EL (cell line): ENCODE data around the gene ARHGAP27.
"Not testable (repeated sequence)": the region's sequence is repeated elsewhere in the genome, so short reads cannot be mapped to it uniquely, and the experiment has no call there.

Experiments
- DNase-seq: peaks from one replicate; pipeline ENCODE4 v3.0.0-alpha.2; 2016

ARHGAP27 gene, protein sequence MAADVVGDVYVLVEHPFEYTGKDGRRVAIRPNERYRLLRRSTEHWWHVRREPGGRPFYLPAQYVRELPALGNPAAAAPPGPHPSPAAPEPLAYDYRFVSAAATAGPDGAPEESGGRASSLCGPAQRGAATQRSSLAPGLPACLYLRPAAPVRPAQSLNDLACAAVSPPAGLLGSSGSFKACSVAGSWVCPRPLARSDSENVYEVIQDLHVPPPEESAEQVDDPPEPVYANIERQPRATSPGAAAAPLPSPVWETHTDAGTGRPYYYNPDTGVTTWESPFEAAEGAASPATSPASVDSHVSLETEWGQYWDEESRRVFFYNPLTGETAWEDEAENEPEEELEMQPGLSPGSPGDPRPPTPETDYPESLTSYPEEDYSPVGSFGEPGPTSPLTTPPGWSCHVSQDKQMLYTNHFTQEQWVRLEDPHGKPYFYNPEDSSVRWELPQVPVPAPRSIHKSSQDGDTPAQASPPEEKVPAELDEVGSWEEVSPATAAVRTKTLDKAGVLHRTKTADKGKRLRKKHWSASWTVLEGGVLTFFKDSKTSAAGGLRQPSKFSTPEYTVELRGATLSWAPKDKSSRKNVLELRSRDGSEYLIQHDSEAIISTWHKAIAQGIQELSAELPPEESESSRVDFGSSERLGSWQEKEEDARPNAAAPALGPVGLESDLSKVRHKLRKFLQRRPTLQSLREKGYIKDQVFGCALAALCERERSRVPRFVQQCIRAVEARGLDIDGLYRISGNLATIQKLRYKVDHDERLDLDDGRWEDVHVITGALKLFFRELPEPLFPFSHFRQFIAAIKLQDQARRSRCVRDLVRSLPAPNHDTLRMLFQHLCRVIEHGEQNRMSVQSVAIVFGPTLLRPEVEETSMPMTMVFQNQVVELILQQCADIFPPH

DNA sequence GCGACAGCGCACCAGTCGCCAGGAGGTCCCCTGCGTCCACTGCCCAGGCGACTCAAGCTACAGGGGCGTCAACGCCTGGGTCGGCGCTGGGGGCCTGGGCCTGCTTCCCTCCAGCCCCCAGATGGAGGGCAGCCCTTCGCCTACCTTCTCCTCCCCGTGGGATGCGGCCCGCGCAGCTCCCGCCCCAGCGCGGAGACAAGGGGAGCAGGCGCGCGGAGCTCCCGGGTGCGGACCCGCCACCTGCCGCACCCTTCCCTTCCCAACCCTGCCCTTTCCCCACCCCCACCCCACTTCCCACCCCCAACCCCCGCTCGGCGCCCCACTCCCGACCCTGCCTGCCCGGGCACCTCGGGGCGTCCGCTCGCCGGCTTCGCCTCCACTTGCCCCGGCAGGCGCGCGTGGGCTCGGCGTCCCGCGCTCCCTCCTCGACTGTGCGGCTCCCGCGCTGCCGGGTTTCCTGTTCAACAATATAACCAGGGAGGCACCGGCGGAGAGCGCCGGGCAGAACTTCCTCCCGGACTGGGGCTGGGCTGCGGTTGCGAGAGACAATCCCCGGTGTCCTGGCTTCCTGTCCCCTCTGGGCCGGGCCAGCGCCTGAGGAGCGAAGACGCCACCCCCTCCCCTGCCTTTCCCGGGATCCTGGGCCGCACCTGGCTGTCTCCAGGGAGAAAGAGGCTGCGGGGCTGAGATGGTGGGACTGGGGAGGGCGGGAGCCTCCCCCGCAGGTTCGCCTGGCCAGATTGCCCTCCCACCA lies at the start of gene ARHGAP27:
ARHGAP27 (minus strand) TSS at position 466 of the 754 bp plus-strand sequence. CDS start 2,591 bp downstream, outside the sequence.
- DNase-seq: peak; percentile 46

- DNase-seq: not testable (repeated sequence)
Measured at GRCh38 chr17:45482317-45482716, 49.6 kb upstream of the ARHGAP27 start.

DNA sequence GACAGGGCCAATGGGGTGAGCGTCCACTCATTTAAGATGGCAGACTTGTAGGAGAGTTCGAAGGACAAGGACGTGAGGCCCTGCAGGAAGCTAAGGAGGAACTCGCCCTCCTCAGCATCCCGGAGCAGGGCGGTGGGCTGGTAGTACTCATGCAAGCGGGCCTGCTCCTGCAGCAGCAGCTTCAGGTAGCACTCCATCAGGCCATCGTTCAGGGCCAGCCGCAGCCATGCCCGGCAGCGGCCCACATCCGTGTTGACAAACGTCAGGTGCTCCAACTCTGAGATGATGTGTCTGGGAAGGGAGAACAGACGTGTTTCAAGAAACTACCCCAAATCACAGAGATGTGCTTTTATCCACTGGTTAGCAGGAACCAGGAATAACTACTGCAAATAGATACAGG lies 42.8 kb upstream of the ARHGAP27 start:
- DNase-seq: not testable (repeated sequence)

GRCh38 chr17:45472249-45472648 lies 39.6 kb upstream of the ARHGAP27 start:
- not testable (repeated sequence) for DNase-seq

DNA sequence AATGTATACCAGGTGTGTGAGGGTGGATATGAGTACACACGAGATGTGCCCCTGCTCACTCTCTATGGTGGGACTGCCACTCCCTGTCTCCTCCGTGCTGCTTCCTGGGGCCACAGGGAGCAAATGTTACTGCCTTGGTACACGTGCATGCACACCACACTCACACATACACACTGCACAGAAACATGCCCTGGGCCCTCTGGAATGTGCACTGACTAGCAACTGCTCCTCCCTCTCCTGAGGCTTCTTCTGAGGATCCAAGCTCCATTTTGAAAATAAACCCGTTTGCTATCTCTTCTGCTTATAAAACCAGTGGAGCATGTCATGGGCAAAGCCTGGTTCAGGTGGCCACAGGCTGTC lies 36.5 kb upstream of the ARHGAP27 start:
- DNase-seq: peak; percentile 8

GRCh38 chr17:45468293-45469203 lies 35.9 kb upstream of the ARHGAP27 start:
- DNase-seq: not testable (repeated sequence)

GRCh38 chr17:45461524-45462327 lies 29.1 kb upstream of the ARHGAP27 start:
- peak; percentile 61 for DNase-seq

DNA sequence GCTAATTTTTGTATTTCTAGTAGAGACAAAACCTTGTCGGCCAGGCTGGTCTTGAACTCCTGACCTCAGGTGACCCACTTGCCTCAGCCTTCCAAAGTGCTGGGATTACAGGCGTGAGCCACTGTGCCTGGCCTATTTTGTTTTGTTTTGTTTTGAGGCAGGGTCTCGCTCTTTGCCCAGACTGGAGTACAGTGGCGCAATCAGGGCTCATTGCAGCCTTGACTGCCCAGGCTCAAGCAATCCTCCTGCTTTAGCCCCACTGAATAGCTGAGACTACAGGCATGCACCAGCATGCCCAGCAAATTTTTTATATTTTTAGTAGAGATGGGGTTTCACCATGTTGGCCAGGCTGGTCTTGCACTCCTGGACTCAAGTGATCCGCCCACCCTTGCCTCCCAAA lies 27.8 kb upstream of the ARHGAP27 start:
- DNase-seq: not testable (repeated sequence)

DNA sequence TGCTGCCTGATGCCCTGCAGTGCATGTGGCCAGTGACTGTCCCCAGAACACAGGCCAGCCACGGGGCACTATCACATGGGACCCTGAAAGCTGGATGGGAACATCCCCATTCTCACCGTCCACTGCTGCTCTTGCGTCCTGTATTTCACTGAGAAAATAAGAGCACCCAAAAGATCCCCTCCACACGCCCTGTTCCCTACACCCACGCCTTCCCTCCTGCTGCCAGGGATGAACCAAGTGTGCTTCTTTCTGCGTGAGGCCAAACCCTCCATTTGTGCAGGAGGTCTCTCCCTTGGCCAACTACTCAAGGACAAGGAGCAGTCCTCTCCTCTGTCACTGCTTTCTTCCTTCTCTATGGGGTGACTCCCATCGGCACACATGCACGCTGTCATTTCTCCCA lies 21.7 kb upstream of the ARHGAP27 start:
- not testable (repeated sequence) for DNase-seq

DNA sequence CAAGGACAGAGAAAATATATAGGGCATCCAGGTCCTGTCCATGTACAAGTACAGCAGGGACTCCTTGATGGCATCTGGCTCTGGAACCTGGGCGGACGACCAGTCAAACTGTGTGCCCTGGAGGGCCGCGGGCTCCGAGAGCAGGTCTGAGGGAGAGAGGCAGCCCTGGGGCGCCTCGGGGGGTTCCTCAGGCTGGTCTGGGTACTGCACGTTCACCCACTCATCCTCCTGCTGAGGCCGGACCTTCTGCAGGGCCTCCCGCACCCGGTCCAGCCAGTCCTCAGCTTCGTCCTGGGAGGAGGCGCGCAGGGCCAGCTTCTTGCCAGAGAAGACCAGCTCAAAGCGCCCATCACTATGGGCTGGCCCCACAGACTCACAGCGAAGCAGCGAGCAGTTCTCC lies 21.1 kb upstream of the ARHGAP27 start:
- DNase-seq: not testable (repeated sequence)

DNA sequence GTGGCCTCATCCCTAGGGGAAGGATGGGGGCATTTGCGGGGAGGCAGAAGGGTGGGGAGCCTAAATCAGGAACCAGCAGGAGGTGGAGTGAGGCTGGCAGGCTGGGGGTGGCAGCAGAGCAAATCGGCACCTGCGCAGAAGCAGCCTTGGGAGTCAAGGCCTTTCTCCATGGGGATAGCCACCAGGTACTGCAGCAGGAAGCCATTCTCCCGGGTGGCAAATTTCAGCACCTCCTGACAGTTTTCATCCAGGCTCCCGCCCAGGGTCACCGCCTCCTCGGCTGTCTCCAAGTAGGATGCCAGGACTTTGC lies 20.5 kb upstream of the ARHGAP27 start:
- DNase-seq: not testable (repeated sequence)

DNA sequence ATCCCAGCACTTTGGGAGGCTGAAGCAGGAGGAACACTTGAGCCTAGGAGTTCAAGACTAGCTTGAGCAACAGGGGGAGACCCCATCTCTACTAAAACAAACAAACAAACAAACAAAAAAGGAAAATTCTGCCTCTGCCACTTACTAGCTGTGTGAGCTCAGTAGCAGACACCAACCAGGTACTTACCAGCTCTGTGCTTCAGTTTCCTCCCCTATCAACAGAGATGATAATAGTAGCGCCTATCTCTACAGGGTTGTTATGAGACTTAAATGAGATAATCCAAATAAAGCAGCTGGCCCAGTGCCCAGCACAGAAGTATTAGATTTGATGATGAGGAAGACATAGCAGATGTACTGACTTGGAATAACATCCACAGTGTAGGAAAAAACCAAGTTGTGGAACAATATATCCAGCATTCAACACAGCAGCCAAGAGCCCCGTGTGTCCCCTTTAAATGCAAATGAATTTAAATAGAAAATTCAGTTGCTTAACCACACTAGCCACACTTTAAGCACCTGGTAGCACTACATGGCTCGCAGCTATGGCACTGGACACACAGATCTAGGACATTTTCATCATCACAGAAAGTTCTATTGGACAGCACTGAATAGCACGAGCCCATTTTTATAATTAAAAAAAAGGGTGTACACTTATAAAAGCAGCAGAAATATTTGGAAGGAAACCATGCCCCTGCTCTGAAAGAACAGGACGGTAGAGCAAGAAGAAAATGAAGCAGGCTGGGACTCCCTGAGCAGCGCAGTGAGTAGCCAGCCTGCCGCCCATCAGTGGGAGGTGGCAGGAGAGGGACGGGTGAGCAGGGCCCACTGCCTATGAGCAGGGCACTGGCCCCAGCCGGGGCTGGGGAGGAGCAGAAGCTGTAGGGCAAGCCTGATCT lies 19.9 kb upstream of the ARHGAP27 start:
- not testable (repeated sequence) for DNase-seq

GRCh38 chr17:45451660-45452059 lies 19.0 kb upstream of the ARHGAP27 start:
- not testable (repeated sequence) for DNase-seq

- no peak for DNase-seq
Measured at GRCh38 chr17:45451131-45451530, 18.5 kb upstream of the ARHGAP27 start.

DNA sequence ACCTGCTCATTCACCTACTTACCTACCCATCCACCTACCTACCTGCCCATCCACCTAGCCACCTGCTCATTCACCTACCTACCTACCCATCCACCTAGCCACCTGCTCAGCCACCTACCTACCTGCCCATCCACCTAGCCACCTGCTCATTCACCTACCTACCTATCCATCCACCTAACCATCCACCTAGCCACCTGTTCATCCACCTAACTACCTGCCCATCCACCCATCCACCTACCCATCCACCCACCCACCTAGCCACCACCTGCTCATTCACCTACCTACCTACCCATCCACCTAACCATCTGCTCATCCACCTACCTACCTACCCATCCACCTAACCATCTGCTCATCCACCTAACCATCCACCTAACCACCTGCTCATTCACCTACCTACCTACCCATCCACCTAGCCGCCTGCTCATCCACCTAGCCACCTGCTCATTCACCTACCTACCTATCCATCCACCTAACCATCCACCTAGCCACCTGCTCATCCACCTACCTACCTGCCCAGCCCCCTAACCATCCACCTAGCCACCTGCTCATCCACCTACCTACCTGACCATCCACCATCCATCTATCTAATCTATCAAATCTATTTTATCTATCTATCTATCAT lies 17.1 kb upstream of the ARHGAP27 start:
- DNase-seq: not testable (repeated sequence)

GRCh38 chr17:45449260-45449659 lies 16.6 kb upstream of the ARHGAP27 start:
- DNase-seq: not testable (repeated sequence)

DNA sequence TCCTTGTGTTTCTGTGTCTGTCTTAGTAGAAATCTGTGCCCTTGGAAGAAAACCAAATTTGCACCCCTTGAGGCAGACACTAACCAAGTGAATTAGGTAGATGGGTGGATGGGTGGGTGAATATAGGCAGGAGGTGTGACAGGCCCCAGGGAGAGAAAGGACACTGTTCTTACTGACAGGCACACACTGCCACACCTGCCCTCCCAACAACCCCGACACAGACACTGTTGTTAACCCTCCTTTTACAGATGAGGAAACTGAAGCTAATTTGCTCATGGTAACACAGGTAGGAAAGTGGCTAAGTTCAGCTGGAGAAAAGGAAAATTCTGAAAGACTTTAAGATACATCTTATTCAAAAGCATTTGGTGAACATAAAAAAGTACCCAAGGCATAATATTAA lies 15.8 kb upstream of the ARHGAP27 start:
- DNase-seq: not testable (repeated sequence)

DNA sequence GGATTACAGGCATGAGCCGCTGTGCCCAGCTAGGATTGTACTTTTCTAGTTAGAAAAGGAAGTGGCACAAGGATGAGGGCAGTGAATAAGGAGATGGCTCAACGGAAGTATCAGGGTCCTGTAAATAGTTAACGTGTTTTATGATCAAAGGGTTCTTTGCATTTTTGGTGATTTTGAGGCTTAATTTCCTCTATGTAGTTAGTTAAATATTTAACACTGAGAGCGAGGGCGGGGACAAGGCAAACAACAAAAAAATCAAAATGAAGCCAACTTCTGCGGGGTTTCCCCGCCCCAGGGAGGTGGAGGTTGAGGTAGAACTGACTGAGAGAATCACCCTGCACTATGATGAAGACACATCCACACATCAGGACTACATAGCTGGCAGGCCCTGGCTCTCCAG lies 15.4 kb upstream of the ARHGAP27 start:
- not testable (repeated sequence) for DNase-seq

GRCh38 chr17:45447650-45448049 lies 15.0 kb upstream of the ARHGAP27 start:
- not testable (repeated sequence) for DNase-seq
